GM19025 (cell line): Measurements from ENCODE around the gene RAP1GDS1.
A peak's percentile ranks its signal among the peaks of the same experiment; 100 is the strongest.
"Not testable (repeated sequence)": the region's sequence is repeated elsewhere in the genome, so short reads cannot be mapped to it uniquely, and the experiment has no call there.

Source experiments
- ATAC-seq: cut with Tn5 transposase; IDR thresholded peaks from one replicate; pipeline ENCODE4 v1.9.1; 2021; ENCODE audit warnings: mild to moderate bottlenecking, low read depth, moderate library complexity; ENCODE audit not compliant: unreplicated experiment

RAP1GDS1 gene

DNA sequence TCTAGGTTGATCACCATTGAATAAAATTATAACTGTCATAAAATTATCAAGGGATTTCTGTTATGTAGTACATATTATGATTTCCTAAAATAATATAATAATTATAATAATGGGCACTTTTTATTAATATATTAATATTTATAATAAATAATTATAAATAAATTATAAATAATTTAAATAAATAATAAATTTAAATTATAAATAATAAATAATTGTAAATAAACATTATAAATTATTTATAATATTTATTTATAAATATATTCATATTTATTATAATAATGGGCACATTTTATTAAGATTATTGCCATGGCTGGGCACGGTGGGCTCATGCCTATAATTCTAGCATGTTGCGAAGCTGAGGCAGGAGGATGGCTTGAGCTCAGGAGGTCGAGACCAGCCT, 24.5 kb downstream of the RAP1GDS1 start:
- ATAC-seq: no peak

DNA sequence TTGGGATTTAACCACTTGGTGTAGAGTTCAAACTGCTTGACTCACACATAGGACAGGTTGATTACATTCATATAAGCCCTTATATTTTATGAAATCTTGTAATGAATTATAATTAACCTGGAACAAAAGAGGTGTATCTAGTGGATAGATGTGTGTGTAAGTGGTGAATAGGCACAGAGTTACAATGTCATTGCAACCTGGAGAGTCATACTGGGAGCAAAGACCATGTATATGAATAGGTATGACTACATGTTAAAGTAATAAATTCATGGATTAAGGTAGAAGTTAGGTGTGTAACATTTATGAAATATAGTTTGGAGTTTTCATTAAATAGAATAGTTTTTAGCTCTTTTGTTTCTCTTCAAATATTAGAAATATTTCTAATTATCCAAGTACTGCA, 26.1 kb downstream of the RAP1GDS1 start:
- no peak for ATAC-seq

- not testable (repeated sequence) for ATAC-seq
These were observed 27.5 kb downstream of the RAP1GDS1 start for GRCh38 chr4:98288671-98289070.

DNA sequence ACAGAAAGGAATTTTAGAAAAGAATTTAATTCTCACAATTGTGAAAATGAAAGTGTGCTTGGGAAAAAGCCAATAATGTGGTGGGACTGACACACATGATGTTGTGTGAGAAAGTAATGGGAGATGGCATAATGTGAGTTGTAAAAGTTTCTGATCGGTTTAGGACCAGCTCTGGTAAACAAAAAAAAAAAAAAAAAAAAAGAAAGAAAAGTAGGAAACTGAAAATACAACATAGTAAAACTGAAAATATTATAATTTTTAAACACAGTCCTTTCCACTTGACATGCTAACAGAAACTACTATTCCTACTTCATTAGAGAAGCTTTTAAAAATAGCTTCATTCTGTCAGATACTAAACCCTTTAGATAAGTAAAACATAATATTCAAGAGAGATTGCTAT, 28.2 kb downstream of the RAP1GDS1 start:
- peak; percentile 62 for ATAC-seq

GRCh38 chr4:98290511-98290910, 29.3 kb downstream of the RAP1GDS1 start:
- ATAC-seq: no peak

- no peak for ATAC-seq
These were observed 32.1 kb downstream of the RAP1GDS1 start for GRCh38 chr4:98293104-98293887.

DNA sequence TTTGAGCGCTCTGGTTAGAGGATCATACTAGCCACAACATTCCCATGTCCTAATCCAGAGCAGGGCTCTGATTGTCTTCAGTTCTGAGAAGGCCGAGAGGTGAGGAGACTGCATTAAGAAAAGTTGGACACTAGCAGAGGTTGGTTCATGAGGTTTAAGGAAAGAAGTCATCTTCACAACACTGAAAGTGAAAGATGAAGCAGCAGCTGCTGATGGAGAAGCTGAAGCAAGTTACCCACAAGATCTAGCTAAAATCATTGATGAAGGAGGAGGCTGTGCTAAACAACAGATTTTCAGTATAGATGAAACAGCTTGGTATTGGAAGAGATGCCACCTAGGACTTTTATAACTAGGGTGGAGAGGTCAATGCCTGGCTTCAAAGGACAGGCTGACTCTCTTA, 36.8 kb downstream of the RAP1GDS1 start:
- ATAC-seq: peak; percentile 57

- ATAC-seq: no peak
These were observed 39.5 kb downstream of the RAP1GDS1 start for GRCh38 chr4:98300706-98301105.

DNA sequence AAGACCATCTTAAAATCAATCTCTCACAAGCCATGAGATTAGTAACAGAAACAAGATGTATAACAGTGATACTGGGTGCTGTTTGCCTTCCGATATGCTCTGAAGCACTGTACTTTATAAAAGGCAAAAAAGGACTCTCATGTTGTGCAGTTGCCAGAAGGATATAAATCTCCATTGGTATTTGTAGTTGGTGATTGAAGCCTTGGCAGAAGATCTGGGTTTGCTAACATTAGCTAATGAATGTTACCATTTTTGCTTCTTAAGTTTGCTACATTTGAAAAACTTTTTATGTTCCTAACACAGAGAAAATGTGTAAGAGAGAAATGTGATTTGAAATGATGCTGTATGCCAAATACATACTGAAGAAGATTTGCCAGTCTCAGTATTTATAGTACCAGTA, 44.4 kb downstream of the RAP1GDS1 start:
- ATAC-seq: no peak

GRCh38 chr4:98310867-98311266, 49.7 kb downstream of the RAP1GDS1 start:
- no peak for ATAC-seq

DNA sequence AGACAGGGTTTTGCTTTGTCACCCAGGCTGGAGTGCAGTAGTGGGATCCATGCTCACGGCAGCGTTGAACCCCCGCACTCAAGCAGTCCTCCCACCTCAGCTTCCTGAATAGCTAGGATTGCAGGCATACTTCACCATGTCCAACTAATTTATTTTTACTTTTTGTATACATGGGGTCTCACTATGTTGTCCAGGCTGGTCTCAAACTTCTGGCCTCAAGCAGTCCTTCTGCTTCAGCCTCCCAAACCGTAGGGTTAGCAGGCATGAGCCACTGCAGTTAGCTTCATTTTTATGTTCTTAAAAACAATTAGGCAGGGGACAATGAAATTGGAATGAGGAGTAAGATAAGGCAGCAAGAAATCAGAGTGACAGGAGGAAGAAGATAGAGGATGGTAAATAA, 50.5 kb downstream of the RAP1GDS1 start:
- ATAC-seq: no peak

GRCh38 chr4:98314791-98315565, 53.8 kb downstream of the RAP1GDS1 start:
- ATAC-seq: no peak

- ATAC-seq: no peak
These were observed 57.3 kb downstream of the RAP1GDS1 start for GRCh38 chr4:98318521-98318920.

- no peak for ATAC-seq
These were observed 57.8 kb downstream of the RAP1GDS1 start for GRCh38 chr4:98319021-98319420.

DNA sequence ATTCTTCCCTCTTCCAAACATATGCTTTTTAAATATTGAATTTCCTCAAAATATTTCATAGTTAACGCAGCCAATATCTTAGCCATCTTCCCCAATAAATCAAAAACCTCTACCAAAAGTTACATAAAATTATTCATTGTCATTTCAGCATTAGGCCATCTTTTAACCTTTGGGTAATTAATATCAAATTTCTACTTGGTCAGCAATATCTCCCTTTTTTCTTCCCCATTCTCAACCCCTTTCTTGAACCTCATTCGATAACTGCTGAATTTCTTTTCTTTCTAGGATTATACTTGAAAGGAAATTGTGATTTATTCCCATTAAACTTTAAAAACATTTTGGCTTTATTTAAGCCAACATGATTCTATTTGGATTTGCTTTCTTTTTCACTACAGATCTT, 65.0 kb downstream of the RAP1GDS1 start:
- ATAC-seq: no peak

- ATAC-seq: no peak
These were observed 66.5 kb downstream of the RAP1GDS1 start for GRCh38 chr4:98327694-98328093.

DNA sequence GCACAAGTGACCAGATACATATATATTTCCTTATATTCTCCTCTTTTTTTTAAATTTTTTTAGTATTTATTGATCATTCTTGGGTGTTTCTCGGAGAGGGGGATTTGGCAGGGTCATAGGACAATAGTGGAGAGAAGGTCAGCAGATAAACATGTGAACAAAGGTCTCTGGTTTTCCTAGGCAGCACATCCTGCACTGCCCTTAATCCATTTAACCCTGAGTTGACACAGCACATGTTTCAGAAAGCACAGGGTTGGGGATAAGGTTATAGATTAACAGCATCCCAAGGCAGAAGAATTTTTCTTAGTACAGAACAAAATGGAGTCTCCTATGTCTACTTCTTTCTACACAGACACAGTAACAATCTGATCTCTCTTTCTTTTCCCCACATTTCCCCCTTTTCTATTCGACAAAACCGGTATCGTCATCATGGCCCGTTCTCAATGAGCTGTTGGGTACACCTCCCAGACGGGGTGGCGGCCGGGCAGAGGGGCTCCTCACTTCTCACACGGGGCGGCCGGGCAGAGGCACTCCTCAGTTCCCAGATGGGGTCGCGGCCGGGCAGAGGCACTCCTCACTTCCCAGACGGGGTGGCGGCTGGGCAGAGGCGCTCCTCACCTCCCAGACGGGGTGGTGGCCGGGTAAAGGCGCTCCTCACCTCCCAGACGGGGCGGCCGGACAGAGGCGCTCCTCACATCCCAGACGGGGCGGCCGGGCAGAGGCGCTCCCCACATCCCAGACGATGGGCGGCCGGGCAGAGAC, 68.9 kb downstream of the RAP1GDS1 start:
- not testable (repeated sequence) for ATAC-seq

- no peak for ATAC-seq
These were observed 70.8 kb downstream of the RAP1GDS1 start for GRCh38 chr4:98332017-98332416.

DNA sequence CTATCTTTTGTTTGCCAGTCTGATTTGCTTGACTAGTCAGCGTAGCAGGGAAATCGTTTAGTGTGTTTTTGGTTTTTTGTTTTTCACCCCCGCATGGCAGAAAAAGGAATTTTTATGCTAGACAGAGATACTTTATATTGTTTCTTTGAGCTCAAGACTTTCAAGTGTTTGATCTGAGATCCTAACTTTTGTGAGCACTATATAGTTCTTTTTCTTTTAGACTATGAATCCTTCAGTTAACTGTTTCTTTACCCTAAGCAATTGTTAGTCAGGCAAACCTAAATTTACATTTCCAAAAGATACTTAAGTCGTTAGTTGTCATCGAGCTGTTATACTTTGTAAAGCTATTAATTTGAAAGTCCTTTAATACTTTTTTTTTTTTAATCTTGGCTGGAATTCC, 73.3 kb downstream of the RAP1GDS1 start:
- ATAC-seq: no peak

GRCh38 chr4:98338761-98339438, 77.7 kb downstream of the RAP1GDS1 start:
- ATAC-seq: no peak

- ATAC-seq: no peak
These were observed 80.1 kb downstream of the RAP1GDS1 start for GRCh38 chr4:98341309-98341708.
